Progenitor cell of endocrine pancreas (in vitro differentiated cells): ENCODE results near the gene PHC3. TPM values are rescaled to one million over a fixed set of nuclear protein-coding genes. Genes with fewer than 3 reads are reported as not detected.

Experiments
- DNase-seq: peaks from one replicate; pipeline ENCODE4 v3.0.0; 2021; ENCODE audit warnings: low spot score; ENCODE audit not compliant: unreplicated experiment
- H3K27ac Mint-ChIP-seq: 2 replicates; pipeline ENCODE4 v1.8.0; 2021; ENCODE audit warnings: mild to moderate bottlenecking, moderate library complexity, mixed read lengths
- H3K27me3 Mint-ChIP-seq: 2 replicates; pipeline ENCODE4 v1.8.0; 2021; ENCODE audit warnings: mixed read lengths
- H3K36me3 Mint-ChIP-seq: 2 replicates; pipeline ENCODE4 v1.8.0; 2022; ENCODE audit warnings: mixed read lengths; ENCODE audit not compliant: insufficient read depth
- H3K4me1 Mint-ChIP-seq: 2 replicates; pipeline ENCODE4 v1.8.0; 2021; ENCODE audit warnings: low read depth, mixed read lengths
- H3K4me3 Mint-ChIP-seq: 2 replicates; pipeline ENCODE4 v1.8.0; 2021; ENCODE audit warnings: low read depth, mild to moderate bottlenecking, moderate library complexity, mixed read lengths
- H3K9me3 Mint-ChIP-seq: 2 replicates; pipeline ENCODE4 v1.8.0; 2021; ENCODE audit warnings: low read depth, mixed read lengths
- total RNA-seq: library from RNA; stranded (reverse); gene quantifications from 2 replicates; pipeline ENCODE4 v1.2.1, GENCODE V29; 2021
- TF ChIP-seq, protein P1 (sequence below): fragments of 200-600 bp; sonication (generic); IDR thresholded peaks from one replicate; pipeline ENCODE4 v1.5.0; 2021; ENCODE audit warnings: antibody characterized with exemption, mild to moderate bottlenecking; ENCODE audit not compliant: unreplicated experiment

Gene PHC3
- total RNA-seq, 1 donor from 2014 or later: 71.8 TPM

DNA sequence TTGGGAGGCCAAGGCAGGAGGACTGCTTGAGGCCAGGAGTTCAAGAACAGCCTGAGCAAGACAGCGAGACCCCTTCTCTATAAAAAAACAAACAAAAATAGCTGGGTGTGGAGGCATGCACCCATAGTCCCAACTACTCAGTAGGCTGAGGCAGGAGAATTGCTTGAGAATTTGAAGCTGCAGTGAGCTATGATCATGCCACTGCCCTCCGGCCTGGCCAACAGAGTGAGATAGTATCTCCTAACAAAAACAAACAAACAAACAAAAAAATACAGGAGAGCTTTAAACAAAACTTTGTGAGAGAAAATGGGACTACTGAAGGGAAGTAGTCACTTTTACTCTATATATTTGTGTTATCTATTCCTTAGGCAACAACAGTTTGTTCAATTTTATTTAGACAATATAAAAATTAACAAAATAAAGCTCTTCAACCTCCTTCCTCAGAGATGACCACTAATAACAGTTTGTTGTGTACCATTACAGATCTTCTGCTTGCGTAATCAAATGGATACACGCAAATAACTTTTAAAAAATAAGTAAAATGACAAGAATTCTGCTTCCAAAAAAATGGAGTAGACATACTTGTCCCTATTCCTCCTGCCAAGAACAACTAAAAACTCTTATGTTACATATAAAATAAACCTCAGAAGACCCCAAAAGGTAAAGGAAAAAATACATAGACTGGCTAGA, 17.4 kb downstream of the PHC3 start:
- DNase-seq: no peak
- Mint-ChIP-seq H3K9me3 (peaks cover 17% of the 10 kb centered on the region), H3K36me3 (peaks cover 52% of the 10 kb centered on the region), H3K4me1 (peaks cover 14% of the 10 kb centered on the region), H3K27me3 (no peaks in the 10 kb centered on the region), H3K27ac (peak overlapping the region; percentile 59), H3K4me3 (no peak overlapping the region)
- TF ChIP-seq, protein P1, sequence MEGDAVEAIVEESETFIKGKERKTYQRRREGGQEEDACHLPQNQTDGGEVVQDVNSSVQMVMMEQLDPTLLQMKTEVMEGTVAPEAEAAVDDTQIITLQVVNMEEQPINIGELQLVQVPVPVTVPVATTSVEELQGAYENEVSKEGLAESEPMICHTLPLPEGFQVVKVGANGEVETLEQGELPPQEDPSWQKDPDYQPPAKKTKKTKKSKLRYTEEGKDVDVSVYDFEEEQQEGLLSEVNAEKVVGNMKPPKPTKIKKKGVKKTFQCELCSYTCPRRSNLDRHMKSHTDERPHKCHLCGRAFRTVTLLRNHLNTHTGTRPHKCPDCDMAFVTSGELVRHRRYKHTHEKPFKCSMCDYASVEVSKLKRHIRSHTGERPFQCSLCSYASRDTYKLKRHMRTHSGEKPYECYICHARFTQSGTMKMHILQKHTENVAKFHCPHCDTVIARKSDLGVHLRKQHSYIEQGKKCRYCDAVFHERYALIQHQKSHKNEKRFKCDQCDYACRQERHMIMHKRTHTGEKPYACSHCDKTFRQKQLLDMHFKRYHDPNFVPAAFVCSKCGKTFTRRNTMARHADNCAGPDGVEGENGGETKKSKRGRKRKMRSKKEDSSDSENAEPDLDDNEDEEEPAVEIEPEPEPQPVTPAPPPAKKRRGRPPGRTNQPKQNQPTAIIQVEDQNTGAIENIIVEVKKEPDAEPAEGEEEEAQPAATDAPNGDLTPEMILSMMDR: no peak

DNA sequence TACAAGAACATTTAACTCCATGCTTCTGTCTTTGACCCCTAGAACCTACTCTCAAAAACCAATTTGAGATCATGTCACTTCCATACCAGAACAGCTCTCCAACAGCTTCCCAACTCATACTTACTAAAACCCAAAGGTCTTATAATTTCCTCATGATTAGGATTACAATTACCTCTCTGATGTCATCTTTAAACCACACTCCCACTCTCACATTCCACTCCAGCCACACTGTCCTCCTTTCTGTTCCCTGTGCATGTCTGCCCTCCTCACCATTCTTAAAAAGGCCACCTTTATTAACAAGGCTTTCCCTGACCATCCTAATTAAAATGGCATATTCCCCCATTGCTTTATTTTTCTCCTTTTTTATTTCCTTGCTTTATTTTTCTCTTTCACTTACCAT, 18.9 kb downstream of the PHC3 start:
- no peak for DNase-seq
- Mint-ChIP-seq H3K27me3 (no peaks in the 10 kb centered on the region), H3K4me3 (no peak overlapping the region), H3K4me1 (peaks cover 14% of the 10 kb centered on the region), H3K27ac (no peak overlapping the region), H3K36me3 (peaks cover 44% of the 10 kb centered on the region), H3K9me3 (peaks cover 17% of the 10 kb centered on the region)
- TF ChIP-seq, protein P1: no peak

DNA sequence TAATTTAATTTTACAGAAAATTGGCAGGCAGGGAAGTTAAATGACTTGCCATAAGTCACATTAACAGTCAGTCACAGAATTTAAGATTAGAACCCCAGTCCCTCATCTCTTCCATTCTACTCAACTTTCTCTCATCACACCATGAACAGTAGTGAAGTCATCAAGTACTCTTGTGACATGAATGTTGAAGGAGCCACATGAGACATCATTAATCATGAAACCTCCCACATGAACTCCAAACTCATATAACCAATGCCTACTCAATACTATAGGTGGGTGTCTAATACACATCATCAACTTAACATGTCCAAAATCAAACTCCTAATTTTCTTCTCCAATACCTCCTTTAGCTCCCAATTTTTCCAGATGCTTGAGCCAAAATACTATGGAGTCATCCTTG, 19.5 kb downstream of the PHC3 start:
- no peak for DNase-seq
- Mint-ChIP-seq H3K27me3 (no peaks in the 10 kb centered on the region), H3K36me3 (peaks cover 44% of the 10 kb centered on the region), H3K4me3 (no peak overlapping the region), H3K27ac (no peak overlapping the region), H3K4me1 (peaks cover 15% of the 10 kb centered on the region), H3K9me3 (peaks cover 17% of the 10 kb centered on the region)
- TF ChIP-seq, protein P1: no peak

DNA sequence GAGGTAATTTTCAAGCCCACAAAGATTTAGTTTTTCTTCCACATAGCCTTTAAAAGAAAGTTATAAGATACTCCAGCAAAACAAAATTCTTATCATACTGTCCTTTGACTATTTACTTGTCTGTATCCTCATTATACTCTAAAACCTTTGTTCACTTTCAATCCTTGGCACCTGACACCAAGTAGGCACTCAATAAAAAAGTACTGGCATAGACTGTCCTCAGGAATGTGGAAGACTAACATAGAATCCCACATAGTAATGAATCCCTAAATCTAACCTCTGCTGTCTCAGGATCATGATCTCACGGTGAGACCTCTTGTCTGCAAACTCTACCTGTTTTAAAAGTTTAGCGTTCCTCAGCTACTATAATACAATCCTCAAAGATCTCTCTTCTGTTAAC, 21.6 kb downstream of the PHC3 start:
- peaks cover 45% of the 10 kb centered on the region for H3K36me3 Mint-ChIP-seq
- H3K4me3 Mint-ChIP-seq: no peak overlapping the region
- peak overlapping the region; percentile 50 for H3K27ac Mint-ChIP-seq
- DNase-seq: no peak
- TF ChIP-seq, protein P1: no peak
- peaks cover 15% of the 10 kb centered on the region for H3K4me1 Mint-ChIP-seq
- H3K9me3 Mint-ChIP-seq: peaks cover 17% of the 10 kb centered on the region
- H3K27me3 Mint-ChIP-seq: no peaks in the 10 kb centered on the region

DNA sequence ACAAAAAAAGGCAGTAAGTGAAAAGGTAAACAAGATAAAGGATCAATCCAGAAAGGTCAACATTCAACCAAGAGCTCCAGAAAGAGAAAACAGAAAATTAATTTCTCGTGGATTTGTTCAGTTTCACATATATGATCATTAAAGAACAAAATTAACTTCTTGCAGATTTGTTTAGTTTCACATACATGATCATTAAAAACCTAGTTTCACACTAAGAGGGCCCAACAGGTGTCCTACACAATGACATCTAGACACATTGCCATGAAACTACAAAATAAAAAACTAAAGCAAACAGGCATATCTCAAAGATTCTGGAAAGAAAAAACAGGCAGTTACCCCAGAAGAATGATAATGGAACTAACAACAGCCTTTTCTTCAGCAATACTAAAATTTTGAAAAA, 22.1 kb downstream of the PHC3 start:
- no peaks in the 10 kb centered on the region for H3K27me3 Mint-ChIP-seq
- peaks cover 47% of the 10 kb centered on the region for H3K36me3 Mint-ChIP-seq
- DNase-seq: no peak
- TF ChIP-seq, protein P1: no peak
- H3K9me3 Mint-ChIP-seq: peaks cover 17% of the 10 kb centered on the region
- peaks cover 19% of the 10 kb centered on the region for H3K4me1 Mint-ChIP-seq
- H3K4me3 Mint-ChIP-seq: no peak overlapping the region
- H3K27ac Mint-ChIP-seq: no peak overlapping the region
